ENCODE data around the gene ZDHHC3.
"Not testable (repeated sequence)": the region's sequence is repeated elsewhere in the genome, so short reads cannot be mapped to it uniquely, and the experiment has no call there.

Gene ZDHHC3

GRCh38 chr3:44963571-44964325 lies 12.2 kb downstream of the ZDHHC3 start:
- DNase-seq, result no peak

- no peak for DNase-seq
These were observed 13.2 kb downstream of the ZDHHC3 start for GRCh38 chr3:44962621-44963393.

DNA sequence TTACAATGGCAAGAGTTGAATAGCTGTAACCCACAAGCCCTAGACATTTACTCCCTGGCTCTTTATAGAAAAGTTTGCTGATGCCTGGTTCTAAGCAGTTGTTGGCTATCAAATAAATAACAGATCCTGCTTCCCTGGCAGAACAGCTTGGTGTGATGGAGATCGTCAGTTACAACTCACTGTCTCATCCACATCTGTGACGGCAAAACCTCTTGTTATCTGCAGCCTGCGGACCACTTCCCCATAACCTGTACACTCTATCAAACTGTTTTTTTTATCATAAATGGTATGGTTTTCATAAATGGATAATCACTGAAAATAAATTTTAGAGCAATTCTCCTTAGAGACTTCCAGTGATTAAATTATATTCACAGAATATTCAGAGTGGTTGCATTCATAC lies 14.1 kb downstream of the ZDHHC3 start:
- DNase-seq, result no peak

DNA sequence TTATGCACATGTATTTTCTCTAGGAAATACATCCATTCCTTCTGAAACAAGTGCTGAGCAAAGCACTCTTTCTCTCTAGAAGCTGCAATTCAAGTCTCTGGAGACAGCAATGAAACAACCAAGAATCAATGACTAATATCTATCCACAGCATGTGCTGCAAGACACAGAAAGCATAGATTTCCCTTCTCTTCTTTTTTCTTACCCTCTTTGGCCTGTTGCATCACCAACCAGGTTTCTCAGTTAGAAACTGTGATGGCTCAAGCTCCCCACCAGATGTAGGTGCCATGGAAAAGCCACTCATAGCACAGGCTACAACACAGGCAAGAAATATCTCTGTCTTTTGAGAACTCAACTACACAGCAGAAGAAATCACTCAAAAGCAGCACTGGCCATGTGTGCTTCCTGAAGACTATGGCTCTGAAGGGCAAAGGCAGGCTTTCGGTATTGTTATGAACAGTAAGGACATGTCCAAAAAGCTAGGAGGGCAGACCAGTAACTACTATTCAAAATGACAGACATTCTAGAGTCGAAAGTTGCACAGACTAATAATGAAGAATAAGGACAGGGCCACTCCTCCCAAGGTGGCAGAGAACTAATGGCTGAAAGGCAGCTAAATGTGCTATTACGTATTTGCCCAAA lies 15.5 kb downstream of the ZDHHC3 start:
- DNase-seq, result no peak

DNA sequence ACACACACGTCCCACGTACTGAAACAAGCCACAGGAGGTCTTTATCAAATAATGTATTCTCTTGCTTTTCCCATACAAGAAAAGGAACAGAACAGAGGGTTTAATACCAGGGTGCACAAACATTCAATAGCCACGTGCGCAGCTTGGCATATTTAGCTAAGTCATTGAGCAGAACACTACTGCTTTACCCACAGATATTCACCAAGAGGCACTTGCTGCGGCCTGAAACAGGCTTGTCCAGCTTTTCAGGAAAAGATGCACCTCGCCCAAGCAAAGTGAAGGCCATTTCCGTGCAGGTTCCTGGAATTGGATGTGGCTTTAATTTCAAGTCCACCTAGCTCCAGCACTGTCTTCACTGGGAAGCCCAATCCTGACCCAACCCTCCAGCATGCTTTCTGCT lies 17.6 kb downstream of the ZDHHC3 start:
- no peak for DNase-seq

DNA sequence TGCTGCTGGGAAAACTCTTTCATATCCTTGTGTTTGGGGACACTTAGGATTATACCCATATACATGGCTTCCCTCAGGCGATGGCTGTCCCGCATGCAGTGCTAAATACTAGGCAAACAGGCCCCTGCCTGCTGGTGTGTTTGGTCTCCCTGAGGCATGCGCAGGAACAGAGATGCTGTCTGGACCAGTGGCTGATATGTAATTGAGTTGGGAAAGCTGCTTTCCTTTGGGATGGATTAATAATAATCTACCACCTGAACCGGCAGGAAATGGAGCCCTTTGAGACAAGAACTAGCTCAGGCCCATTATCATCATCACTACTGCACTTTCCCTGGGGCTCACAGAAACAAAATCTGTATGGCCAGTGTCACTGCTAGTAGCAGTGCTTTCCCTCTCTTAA lies 18.0 kb downstream of the ZDHHC3 start:
- no peak for DNase-seq

GRCh38 chr3:44955917-44956316 lies 20.1 kb downstream of the ZDHHC3 start:
- DNase-seq, result no peak

GRCh38 chr3:44954962-44955361 lies 21.0 kb downstream of the ZDHHC3 start:
- DNase-seq, result no peak

- no peak for DNase-seq
These were observed 21.7 kb downstream of the ZDHHC3 start for GRCh38 chr3:44954304-44954703.

GRCh38 chr3:44952689-44953088 lies 23.3 kb downstream of the ZDHHC3 start:
- no peak for DNase-seq

DNA sequence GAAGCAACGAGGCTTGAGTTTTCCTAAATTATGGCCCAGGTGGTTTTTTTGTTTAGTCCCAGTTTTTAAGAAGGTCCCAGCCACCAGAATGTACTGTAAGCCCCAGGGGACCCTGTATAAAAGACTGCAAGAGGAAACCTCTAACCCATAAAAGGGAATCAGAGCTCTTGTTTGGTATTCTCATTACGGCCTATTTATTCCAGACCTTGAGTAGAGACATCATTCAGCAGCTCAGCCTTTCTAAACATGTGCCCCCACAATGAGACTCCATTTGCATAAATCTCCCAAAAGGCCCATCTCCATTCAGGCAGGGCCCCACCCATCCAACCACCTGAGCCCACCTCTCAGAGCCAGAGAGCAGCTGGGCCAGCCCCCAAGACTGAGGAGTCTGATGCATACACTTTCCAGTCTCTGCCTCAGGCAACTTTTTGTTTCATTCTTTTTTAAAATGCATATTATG lies 25.7 kb downstream of the ZDHHC3 start:
- no peak for DNase-seq

GRCh38 chr3:44949770-44950169 lies 26.2 kb downstream of the ZDHHC3 start:
- DNase-seq, result not testable (repeated sequence)

DNA sequence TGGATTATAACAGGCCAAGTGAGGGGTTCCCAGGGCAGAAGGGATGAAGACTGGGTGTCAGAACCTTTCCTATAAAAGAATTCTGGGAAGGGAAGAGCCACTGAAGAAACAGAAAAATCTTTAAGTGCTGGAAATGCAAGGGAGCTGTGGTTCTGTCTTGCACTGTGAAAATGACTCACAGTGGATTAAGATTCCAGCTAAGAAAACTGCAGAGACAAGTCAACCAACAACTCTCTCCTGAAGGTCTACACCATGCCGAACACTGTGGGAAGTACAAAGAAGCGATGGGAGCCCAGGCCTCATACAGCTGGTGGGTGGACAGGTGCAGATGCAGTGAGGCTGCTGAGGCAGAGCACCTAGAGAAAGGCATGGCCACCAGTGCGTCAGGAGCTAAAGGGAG lies 27.7 kb downstream of the ZDHHC3 start:
- DNase-seq, result no peak

DNA sequence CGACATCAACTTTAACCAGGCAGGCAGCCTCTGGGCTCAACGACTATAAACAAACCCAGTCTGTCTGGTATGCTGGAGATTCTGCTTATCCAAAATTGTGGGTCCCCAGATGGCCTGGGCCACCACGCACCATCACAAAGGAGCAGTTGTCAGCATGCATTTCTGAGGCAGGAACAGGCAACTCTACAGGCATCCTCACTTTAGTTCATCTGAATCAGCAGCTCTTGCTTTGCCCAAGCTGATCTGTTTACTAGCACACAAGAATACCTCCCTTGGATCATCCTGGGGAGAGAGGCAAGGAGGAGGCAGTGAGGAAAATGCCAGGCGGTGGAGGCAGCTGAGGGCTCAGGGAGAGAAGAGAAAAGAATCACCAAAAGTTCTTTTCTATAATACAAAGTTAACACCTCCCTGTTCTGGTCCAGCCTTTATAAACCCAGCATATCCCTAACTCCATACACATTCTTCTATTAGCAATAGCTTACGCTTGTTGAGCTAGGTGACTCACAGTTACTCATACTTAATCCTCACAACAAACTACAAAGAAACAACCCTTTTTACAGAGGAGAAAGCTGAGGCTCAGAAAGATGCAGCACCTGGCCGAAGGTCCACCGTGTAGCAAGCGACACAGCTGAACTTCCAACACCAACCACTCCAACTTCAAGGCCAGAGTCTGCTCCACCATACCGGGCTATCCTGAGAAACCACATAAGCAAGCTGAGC lies 33.6 kb downstream of the ZDHHC3 start:
- no peak for DNase-seq

- DNase-seq, result no peak
These were observed 36.4 kb downstream of the ZDHHC3 start for GRCh38 chr3:44939581-44940036.

DNA sequence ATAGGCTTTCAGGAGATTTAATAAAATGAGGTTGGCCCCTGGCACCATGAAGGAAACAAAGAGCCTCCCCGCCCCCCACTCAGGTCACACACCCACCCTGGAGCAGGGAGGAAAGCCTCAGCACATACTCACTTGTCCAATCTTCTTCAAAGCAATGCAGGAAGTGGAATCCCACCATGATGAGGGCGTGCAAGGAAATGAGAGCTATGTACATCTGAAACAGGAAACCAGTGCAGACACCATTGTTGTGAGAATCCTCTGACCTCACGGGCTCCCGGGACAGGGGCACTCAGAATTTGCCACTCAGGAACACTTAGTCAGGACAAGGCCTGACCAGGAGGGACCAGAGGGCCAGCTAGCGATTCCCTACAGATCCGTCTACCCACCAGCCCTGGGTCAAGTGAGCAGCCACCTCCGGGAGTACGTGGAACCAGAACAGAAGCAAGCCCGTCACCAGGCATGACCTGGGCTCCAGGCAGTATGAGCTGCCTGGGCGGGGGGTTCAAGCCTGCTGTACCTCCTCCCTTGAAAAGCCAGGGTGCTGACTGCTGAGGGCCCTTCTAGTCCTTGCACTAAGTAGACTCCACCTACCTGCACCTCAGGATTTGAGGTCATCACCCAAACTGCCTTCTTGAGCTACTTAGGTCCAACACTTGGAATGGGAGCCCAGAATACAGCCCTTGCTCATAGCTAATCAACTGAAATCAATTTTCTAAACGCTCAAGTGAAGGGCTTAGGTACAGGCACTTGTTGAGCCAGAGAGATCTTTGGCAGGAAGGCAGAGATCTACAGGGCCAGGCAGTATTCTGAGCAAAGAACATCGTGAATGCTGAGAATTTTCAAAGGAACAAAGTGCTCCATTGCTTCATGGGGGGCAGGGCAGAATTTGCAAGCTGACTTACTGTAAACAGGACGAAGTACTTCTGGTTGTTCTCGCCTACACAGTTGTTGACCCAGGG lies 42.7 kb downstream of the ZDHHC3 start:
- DNase-seq, result no peak

- DNase-seq, result no peak
These were observed 43.7 kb downstream of the ZDHHC3 start for GRCh38 chr3:44932271-44932670.

- no peak for DNase-seq
These were observed 44.2 kb downstream of the ZDHHC3 start for GRCh38 chr3:44931791-44932190.

GRCh38 chr3:44930911-44931310 lies 45.1 kb downstream of the ZDHHC3 start:
- DNase-seq, result no peak

GRCh38 chr3:44929782-44930181 lies 46.2 kb downstream of the ZDHHC3 start:
- no peak for DNase-seq

DNA sequence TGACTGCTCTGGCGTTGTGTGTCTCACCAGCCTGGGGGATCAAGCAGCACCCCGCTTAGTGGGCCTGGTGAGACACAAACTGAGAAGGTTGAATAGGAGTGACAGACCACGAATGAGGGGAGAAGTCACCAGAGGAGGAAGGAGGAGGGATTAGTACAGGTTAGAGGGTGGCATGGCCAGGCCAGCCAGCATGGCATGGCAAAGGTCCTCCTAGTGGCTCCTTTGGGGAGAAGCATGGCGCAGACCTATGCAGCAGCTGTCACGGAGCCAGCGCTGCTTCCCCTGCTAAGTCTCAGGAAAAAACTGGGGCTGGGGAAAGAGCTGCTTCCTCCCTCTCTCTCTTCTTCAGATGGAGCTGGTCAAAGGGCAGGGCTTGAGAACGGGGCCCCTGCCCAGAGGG lies 48.6 kb downstream of the ZDHHC3 start:
- no peak for DNase-seq

GRCh38 chr3:44926921-44927320 lies 49.1 kb downstream of the ZDHHC3 start:
- DNase-seq, result no peak

All from GDM1 (cell line).